Measurements from ENCODE around the gene ARID5A.
"Not testable (repeated sequence)": the region's sequence is repeated elsewhere in the genome, so short reads cannot be mapped to it uniquely, and the experiment has no call there.

ARID5A gene, protein sequence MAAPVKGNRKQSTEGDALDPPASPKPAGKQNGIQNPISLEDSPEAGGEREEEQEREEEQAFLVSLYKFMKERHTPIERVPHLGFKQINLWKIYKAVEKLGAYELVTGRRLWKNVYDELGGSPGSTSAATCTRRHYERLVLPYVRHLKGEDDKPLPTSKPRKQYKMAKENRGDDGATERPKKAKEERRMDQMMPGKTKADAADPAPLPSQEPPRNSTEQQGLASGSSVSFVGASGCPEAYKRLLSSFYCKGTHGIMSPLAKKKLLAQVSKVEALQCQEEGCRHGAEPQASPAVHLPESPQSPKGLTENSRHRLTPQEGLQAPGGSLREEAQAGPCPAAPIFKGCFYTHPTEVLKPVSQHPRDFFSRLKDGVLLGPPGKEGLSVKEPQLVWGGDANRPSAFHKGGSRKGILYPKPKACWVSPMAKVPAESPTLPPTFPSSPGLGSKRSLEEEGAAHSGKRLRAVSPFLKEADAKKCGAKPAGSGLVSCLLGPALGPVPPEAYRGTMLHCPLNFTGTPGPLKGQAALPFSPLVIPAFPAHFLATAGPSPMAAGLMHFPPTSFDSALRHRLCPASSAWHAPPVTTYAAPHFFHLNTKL

DNA sequence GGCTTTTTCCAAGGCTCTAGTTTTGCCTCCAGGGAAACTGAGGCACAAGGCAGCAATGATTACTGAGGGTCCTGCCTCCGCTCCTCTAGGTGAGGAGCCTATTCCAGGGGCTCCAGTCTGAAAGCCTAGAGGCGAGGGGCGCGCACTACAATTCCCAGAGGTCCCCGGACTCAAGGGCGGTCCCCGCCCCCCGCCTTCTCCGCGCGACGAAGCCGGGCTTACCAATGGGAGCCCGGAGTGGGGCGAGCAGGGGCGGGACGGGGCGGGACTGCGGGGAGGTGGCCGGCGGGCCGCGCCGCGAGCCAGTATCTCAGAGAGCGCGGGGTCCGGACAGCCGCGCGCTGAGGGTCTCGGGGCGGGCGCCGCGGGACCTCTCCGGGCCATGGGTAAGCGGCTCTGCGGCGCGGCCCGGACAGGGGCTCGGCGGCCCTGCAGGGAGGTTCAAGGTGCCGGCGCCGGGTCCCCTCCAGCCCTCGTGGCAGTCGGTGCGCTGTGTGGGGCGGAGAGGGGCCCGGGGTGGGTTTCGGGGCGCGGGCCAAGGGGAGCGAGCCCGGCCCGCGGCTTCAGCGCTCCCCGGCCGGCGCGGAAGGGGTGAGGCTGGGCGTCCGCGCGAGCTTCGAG lies at the start of gene ARID5A:
TSS of gene ARID5A (plus strand) at position 308 of the 621 bp plus-strand sequence. CDS start at position 383, 75 bp downstream.
- peak; percentile 83 for ATAC-seq
- H3K27ac Mint-ChIP-seq = peak within 1 kb of the TSS; percentile 94
- H3K9me3 Mint-ChIP-seq = no peaks in the 10 kb centered on the region
- H3K27me3 Mint-ChIP-seq = no peaks in the 10 kb centered on the region
- peaks cover 70% of the 10 kb centered on the region for H3K4me1 Mint-ChIP-seq
- H3K4me3 Mint-ChIP-seq = peak within 1 kb of the TSS; percentile 100
- peaks cover 19% of the 10 kb centered on the region for H3K36me3 Mint-ChIP-seq

DNA sequence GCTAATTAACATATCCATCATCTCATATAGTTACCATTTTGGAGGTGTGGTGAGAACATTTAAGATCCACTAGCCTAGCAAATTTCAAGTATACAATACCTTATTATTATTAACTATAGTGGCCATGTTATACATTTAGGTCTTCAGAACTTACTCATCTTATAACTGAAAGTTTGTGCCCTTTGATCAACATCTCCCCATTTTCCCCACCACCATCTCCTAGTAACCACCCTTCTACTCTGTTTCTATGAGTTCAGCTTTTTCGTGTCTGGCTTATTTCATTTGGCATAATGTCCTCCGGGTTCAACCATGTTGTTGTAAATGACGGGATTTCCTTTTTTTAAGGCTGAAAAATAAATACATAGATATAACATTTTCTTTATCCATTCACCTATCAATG lies 47.3 kb upstream of the ARID5A start:
- Mint-ChIP-seq H3K4me3 (no peak overlapping the region), H3K27ac (peak overlapping the region; percentile 73), H3K9me3 (no peaks in the 10 kb centered on the region), H3K36me3 (no peaks in the 10 kb centered on the region), H3K4me1 (peaks cover 48% of the 10 kb centered on the region), H3K27me3 (no peaks in the 10 kb centered on the region)
- no peak for ATAC-seq

DNA sequence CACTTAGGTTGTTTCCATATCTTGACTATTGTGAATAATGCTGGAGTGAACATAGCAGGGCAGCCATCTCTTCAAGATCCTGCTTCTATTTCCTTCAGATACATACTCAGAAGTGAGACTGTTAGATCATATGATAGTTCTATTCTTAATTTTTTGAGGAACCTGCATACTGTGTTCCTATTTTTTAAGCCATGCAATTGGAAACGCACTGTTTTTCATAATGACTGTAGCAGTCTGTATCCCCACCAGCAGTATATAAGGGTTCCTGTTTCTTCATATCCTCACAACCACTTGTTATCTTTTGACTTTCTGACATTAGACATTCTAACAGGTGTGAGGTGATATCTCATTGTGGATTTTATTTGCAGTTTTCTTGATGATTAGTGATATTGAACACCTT lies 46.9 kb upstream of the ARID5A start:
- Mint-ChIP-seq H3K4me3 (no peak overlapping the region), H3K27me3 (no peaks in the 10 kb centered on the region), H3K4me1 (peaks cover 48% of the 10 kb centered on the region), H3K9me3 (no peaks in the 10 kb centered on the region), H3K36me3 (peaks cover under 1% of the 10 kb centered on the region), H3K27ac (peak overlapping the region; percentile 73)
- peak; percentile 58 for ATAC-seq

DNA sequence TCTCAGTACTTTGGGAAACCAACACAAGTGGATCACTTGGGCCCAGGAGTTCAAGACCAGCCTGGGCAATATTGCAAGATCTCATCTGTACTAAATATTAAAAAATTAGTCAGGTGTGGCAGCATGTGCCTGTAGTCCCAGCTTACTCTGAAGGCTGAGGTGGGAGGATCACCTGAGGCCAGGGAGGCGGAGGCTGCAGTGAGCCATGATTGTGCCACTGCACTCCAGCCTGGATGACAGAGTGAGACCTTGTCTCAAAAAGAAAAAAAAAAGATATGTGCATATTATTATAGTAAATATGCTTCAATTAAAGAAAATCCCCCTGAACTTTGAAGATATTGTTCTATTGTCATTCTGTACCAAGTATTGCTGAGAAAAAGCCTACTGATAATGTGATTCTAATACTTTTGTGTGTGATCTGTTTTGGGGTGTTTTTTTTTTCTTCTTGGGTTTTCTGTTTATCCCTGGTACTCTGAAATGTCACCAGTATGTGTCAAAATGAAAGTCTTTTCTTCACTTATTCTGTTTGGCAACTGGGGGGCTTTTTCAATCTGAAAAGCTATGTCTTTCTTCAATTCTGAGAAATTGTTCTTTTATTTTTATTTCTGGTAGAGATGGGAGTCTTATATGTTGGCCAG lies 44.6 kb upstream of the ARID5A start:
- ATAC-seq = no peak
- peaks cover 24% of the 10 kb centered on the region for H3K4me1 Mint-ChIP-seq
- H3K36me3 Mint-ChIP-seq = peaks cover 6% of the 10 kb centered on the region
- no peak overlapping the region for H3K4me3 Mint-ChIP-seq
- peaks cover 9% of the 10 kb centered on the region for H3K9me3 Mint-ChIP-seq
- H3K27ac Mint-ChIP-seq = peak overlapping the region; percentile 15
- H3K27me3 Mint-ChIP-seq = no peaks in the 10 kb centered on the region

DNA sequence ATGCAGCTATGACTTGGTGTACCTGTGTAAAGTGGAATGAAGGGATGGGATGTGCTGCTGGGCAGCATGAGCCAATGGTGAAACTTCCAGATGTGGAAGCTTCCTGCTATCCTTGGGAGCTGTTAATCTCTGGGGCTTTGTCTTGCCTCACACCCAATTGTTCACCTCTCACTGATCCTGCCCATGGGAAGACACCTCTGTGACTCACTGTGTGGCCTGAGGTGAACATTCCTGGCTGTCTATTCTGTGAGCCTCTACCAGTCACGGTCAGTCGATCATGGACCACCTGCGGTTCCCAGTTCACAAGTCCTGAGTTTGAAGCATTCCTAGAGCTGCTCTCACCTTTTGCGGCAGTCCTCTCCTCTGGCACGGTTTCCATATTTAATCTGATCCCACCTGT lies 43.5 kb upstream of the ARID5A start:
- H3K27me3 Mint-ChIP-seq = no peaks in the 10 kb centered on the region
- H3K36me3 Mint-ChIP-seq = peaks cover 6% of the 10 kb centered on the region
- no peak for ATAC-seq
- H3K4me3 Mint-ChIP-seq = no peak overlapping the region
- H3K27ac Mint-ChIP-seq = no peak overlapping the region
- H3K4me1 Mint-ChIP-seq = peaks cover 19% of the 10 kb centered on the region
- H3K9me3 Mint-ChIP-seq = peaks cover 9% of the 10 kb centered on the region

DNA sequence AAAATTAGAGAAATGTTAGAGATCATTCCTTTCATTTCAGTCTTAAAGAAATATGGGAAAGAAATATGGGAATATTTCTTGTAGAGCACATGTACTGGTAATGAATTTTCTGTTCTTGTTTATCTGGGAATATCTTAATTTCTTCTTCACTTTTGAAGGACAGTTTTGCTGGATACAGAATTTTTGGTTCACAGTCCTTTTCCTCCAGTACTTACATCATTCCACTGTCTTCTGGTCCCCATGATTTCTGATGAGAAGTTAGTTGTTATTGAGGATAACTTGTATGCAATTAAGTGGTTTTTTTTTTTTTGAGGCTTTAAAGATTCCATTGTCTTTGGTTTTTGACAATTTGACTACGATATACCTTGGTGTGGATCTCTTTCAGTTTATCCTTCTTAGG lies 42.4 kb upstream of the ARID5A start:
- Mint-ChIP-seq H3K36me3 (peaks cover 6% of the 10 kb centered on the region), H3K27ac (no peak overlapping the region), H3K4me1 (peaks cover 19% of the 10 kb centered on the region), H3K27me3 (no peaks in the 10 kb centered on the region), H3K4me3 (no peak overlapping the region), H3K9me3 (peaks cover 9% of the 10 kb centered on the region)
- ATAC-seq = no peak

DNA sequence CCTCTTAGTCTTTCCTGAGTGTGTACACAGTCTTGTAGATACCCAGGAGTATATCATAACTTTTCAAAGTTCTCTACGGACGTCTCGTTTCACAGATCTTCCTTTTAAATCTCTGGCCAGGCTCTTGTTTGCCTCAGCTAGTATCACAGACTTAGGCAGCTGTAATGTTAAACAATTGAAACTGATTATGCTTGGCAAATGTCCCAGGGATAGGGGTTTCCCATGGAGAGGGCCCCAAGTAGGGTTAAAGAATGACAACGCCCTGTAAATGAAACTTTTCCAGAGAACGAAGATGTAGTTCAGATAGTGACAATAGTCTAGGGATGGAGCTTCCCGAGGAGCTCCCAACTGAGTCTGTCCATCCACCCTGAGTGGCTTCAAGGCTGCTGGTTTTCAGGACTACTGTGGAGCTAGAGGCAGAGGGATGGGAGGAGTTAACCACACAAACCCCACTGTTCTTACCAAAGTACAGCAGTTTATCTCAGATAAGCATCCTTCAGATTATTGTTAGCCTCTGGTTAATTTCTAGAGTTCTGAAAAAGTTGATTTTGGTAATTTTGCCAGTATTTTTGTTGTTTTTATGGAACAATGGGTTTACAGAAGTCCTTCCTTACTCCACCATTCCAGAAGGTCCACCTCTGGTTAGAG lies 40.4 kb upstream of the ARID5A start:
- no peak for ATAC-seq
- no peak overlapping the region for H3K27ac Mint-ChIP-seq
- peaks cover 9% of the 10 kb centered on the region for H3K9me3 Mint-ChIP-seq
- peaks cover 13% of the 10 kb centered on the region for H3K4me1 Mint-ChIP-seq
- H3K27me3 Mint-ChIP-seq = no peaks in the 10 kb centered on the region
- no peak overlapping the region for H3K4me3 Mint-ChIP-seq
- peaks cover 6% of the 10 kb centered on the region for H3K36me3 Mint-ChIP-seq

DNA sequence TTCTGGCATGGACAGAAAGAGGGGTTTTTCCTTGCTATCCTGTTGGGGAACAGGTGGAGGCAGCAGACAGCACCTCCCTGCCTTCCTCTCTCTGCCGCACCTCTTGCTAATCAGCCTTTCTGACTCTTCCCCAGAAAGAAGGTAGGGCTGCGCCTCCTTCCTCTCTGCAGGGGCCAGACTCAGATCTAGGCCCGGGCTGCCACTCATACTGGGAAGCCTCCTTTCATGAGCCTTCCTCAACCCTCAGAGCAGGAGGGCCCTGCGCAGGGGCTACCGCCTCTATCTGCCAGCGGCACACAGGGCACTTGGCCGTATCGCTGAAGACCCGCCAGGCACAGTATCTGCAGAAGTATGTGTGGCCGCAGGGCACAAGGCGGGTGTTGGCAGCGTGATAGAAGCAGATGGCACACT lies 38.5 kb upstream of the ARID5A start:
- Mint-ChIP-seq H3K4me1 (peaks cover 23% of the 10 kb centered on the region), H3K27ac (no peak overlapping the region), H3K9me3 (peaks cover 9% of the 10 kb centered on the region), H3K36me3 (peaks cover 6% of the 10 kb centered on the region), H3K4me3 (no peak overlapping the region), H3K27me3 (no peaks in the 10 kb centered on the region)
- ATAC-seq = no peak

DNA sequence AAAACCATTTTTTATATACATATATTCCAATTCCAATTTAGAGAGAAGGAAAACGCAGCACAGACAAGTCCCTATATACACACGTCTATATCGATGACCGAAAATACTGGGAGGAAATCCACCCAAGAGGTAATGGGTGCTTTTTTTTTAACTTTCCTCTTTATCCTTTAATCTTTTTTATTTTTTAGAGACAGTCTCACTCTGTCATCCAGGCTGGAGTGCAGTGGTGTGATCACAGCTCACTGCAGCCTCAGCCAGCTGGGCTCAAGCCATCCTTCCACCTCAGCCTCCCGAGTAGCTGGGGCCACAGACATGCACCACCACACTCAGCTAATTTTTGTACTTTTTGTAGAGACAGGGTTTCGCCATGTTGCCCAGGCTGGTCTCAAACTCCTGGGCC lies 37.9 kb upstream of the ARID5A start:
- not testable (repeated sequence) for H3K4me3 Mint-ChIP-seq, H3K27ac Mint-ChIP-seq

DNA sequence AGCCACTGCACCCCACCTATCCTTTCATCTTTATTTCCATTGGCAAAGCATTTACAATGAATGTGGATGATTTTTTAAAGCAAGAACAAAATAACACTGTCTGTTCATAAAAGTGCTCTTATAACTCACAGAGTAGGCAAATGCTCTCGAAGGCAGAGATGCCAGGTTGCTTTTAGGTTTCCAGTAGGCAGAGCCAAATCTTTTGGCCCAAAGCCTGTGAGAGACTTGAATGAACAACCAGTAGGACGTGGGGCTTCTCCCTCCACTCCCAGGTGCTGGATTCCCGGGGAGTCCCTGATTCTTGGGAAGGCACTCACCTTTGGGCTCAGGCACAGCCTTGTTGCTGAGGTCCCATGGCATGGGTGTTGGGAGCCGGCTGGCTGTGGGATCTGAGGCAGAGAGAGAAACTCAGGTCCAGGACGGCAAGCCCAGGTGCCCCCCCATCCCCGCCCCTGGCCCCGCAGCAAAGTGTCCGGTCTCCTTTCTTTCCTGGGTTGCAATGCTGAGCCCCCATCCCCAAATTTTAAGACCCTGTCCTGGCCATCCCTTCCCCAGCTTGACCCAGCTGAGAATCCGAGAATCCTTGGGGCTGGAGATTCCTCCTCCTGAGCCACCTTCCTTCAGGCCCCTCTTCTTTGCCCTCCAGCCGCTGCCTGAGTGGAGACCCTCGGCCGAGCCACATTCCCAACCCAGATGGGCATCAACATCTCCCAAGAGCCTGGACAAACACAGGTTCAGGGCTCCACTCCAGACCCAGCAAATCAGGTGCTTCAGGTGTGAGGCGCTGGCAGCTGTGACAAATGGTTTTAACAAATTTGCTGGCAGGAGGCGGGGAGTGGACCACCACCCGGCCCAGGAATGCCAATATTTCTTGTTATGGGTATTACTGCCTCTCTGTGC lies 37.2 kb upstream of the ARID5A start:
- Mint-ChIP-seq H3K36me3 (peaks cover 6% of the 10 kb centered on the region), H3K4me1 (peaks cover 32% of the 10 kb centered on the region), H3K27ac (no peak overlapping the region), H3K9me3 (peaks cover 9% of the 10 kb centered on the region), H3K4me3 (no peak overlapping the region), H3K27me3 (no peaks in the 10 kb centered on the region)
- ATAC-seq = no peak

More for the DNA sequence above, 37.9 kb upstream of the ARID5A start:
- not testable (repeated sequence) for H3K36me3 Mint-ChIP-seq, H3K9me3 Mint-ChIP-seq, ATAC-seq, H3K27me3 Mint-ChIP-seq
- H3K4me1 Mint-ChIP-seq = peaks cover 29% of the 10 kb centered on the region

DNA sequence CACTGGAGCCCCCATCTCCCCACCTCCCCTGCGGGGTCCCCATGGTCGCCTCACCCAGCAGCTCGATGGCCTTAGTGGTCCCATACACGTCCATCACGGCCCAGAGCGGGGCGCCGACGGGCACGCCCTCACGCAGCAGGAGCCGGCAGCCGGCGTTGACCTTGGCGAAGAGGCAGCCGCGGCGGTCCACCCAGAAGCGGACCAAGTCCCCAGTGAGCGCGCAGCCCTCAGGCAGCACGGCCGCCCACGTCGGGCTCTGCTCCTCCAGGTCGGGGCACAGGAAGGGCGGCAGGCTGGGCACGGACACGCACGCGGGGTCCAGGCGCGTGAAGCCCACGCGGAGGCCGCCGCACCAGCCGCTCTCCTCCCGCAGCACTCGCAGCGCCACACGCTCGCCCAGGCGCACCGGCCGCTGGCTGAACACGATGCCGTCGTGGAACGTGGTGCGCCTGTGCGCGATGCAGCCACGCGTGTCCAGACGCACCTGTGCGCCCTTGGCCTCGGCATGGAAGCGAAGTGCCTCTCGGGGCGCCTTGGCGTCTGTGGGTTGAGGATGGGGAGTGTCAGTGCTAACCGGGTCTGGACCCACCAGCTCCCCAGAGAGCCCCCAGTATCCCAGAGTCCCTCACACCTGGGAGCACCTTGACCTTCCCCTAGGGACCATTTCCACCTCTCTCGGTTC lies 36.0 kb upstream of the ARID5A start:
- ATAC-seq = no peak
- peaks cover 4% of the 10 kb centered on the region for H3K9me3 Mint-ChIP-seq
- H3K27me3 Mint-ChIP-seq = no peaks in the 10 kb centered on the region
- H3K4me1 Mint-ChIP-seq = peaks cover 39% of the 10 kb centered on the region
- no peak overlapping the region for H3K4me3 Mint-ChIP-seq
- H3K36me3 Mint-ChIP-seq = no peaks in the 10 kb centered on the region
- peak overlapping the region; percentile 31 for H3K27ac Mint-ChIP-seq

DNA sequence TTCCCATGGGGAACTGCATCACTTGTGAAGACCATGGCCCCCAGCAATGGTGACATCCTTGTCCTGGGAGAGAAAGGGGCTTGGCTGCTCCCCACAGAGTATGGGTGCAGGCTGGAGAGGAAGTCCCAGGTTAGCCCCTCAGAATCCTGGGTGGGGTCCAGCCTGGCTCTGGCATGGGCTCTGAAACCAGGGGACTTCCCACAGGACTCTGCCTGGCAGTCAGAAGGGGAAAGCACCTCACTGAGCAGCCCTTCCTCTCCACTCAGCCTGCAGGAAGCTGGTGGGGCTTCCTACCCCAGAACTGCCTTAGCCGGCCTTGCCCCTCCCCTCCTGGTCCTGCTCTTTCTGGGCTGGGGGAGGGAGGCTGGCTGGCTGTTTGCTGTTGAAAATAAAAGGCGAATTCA lies 35.1 kb upstream of the ARID5A start:
- no peaks in the 10 kb centered on the region for H3K36me3 Mint-ChIP-seq
- no peaks in the 10 kb centered on the region for H3K27me3 Mint-ChIP-seq
- H3K9me3 Mint-ChIP-seq = no peaks in the 10 kb centered on the region
- H3K4me1 Mint-ChIP-seq = peaks cover 40% of the 10 kb centered on the region
- H3K4me3 Mint-ChIP-seq = no peak overlapping the region
- ATAC-seq = peak; percentile 59
- H3K27ac Mint-ChIP-seq = peak overlapping the region; percentile 31

DNA sequence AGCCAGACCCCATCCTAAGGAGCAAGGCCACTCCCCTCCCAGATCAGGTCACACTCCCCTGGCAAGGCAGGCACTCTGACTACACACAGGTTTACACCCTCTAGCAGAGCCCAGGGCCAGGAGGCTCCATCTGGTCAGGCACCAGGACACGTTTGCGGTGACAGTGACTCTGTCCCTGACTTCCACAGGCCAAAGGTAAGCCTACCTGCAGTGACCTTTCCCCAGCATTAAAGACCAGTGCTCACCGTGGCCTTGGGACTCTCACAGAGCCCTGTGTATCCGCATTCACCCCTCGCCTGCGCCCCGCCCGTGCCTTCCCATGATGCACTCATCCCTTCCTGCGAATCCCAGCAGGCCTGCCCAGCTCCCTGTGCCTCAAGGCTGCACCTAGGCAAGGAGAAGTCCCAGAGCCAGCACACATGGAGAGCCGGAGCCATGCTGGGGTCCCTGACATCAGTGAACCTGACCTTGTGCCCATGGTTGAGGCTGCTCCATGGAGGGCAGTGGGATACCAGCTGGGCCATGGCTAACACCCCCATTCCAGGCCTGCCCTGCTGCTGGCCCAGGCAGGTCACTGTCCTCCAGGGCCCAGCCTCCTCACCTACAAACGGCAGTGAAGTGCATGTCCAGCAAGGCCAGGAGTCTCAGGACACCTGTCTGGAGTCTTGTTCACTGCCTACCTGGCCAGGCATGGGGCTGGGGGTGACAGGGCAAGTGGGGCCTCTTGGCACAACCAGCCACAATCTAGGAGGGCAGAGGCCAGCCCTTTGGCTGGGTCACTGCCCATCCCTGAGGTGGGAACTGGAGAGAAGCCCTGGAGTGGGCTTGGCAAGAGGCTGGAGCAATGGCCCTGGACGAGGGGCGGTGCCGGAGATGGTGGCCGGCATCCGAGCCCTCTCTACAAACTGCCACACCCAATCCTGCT lies 34.4 kb upstream of the ARID5A start:
- Mint-ChIP-seq H3K4me1 (peaks cover 40% of the 10 kb centered on the region), H3K27me3 (no peaks in the 10 kb centered on the region), H3K36me3 (no peaks in the 10 kb centered on the region), H3K4me3 (no peak overlapping the region), H3K9me3 (no peaks in the 10 kb centered on the region), H3K27ac (peak overlapping the region; percentile 31)
- ATAC-seq = peak; percentile 38

Measured in stimulated activated memory B cell treated with anti-CD40 and anti-IgM and Interleukin-4, amounts not matched to agents 10 μg/mL and 1 μg/mL and 100 μg/mL, for 72 hours (primary cell).